Measurements from ENCODE around the gene ADAM10. TPM values are rescaled to one million over a fixed set of nuclear protein-coding genes. Genes with fewer than 3 reads are reported as not detected.

ADAM10 gene
- total RNA-seq, 2 donors from 2014 or later, result 191 to 211 TPM

GRCh38 chr15:58573270-58573669 is 176.2 kb downstream of the ADAM10 start:
- Histone ChIP-seq H3K9ac (ENCODE audit: extremely low read depth, low read length, poor library complexity, severe bottlenecking) (no peak overlapping the region), H3K36me3 (ENCODE audit: control insufficient read depth, insufficient read depth, low read length) (no peaks in the 10 kb centered on the region), H3K4me1 (ENCODE audit: control insufficient read depth, insufficient read depth, low read length) (no peaks in the 10 kb centered on the region), H3K27ac (ENCODE audit: low read depth, low read length) (no peak overlapping the region), H3K9me3 (ENCODE audit: control insufficient read depth, low read length) (peaks cover 19% of the 10 kb centered on the region), H3K4me3 (ENCODE audit: low read length) (no peak overlapping the region), H3K27me3 (ENCODE audit: control insufficient read depth, insufficient read depth, low read length, poor library complexity, severe bottlenecking) (no peaks in the 10 kb centered on the region)
- no peak for DNase-seq
- TF ChIP-seq CTCF (conservative IDR thresholded peaks at IDR 0.05), result no peak
- Mint-ChIP-seq H3K4me3 (no peak overlapping the region), H3K27me3 (ENCODE audit: insufficient read depth) (no peaks in the 10 kb centered on the region), H3K4me1 (peaks cover 13% of the 10 kb centered on the region), H3K27ac (no peak overlapping the region), H3K9me3 (peaks cover 6% of the 10 kb centered on the region), H3K36me3 (ENCODE audit: low read depth) (no peaks in the 10 kb centered on the region)
- 92 to 97% methylated on average over 2 of the region's 4 CpGs for WGBS, 2 experiments (ENCODE audit: insufficient coverage in 1 of 2, insufficient read length in 1 of 2)

DNA sequence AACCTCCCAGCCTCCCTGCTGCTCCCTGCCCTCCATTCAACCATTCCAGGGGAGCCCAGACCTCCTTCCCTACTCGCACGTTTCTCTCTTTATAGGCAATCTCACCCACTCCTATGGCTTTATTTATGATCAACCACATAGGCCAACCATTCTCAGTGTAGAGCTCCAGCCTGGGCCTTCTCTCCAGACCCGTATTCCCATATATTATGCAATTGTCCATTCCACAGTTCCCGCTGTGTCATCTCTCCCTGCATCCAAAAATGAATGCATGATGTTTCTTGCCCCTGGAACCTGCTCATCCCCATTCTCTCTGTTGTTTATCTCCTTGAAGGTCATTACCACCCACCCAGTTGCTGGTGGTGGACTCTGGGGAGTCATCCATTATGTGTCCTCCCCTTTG is 177.0 kb downstream of the ADAM10 start:
- Histone ChIP-seq H3K4me3 (ENCODE audit: low read length) (no peak overlapping the region), H3K9me3 (ENCODE audit: control insufficient read depth, low read length) (peaks cover 19% of the 10 kb centered on the region), H3K36me3 (ENCODE audit: control insufficient read depth, insufficient read depth, low read length) (no peaks in the 10 kb centered on the region), H3K9ac (ENCODE audit: extremely low read depth, low read length, poor library complexity, severe bottlenecking) (no peak overlapping the region), H3K4me1 (ENCODE audit: control insufficient read depth, insufficient read depth, low read length) (no peaks in the 10 kb centered on the region), H3K27ac (ENCODE audit: low read depth, low read length) (no peak overlapping the region), H3K27me3 (ENCODE audit: control insufficient read depth, insufficient read depth, low read length, poor library complexity, severe bottlenecking) (no peaks in the 10 kb centered on the region)
- H3K4me1 Mint-ChIP-seq, result peaks cover 16% of the 10 kb centered on the region
- H3K4me3 Mint-ChIP-seq, result no peak overlapping the region
- H3K27ac Mint-ChIP-seq, result no peak overlapping the region
- no peaks in the 10 kb centered on the region for H3K36me3 Mint-ChIP-seq (ENCODE audit: low read depth)
- no peak for TF ChIP-seq CTCF (conservative IDR thresholded peaks at IDR 0.05)
- no peaks in the 10 kb centered on the region for H3K27me3 Mint-ChIP-seq (ENCODE audit: insufficient read depth)
- 94 to 100% methylated on average over 4 of the region's 4 CpGs for WGBS, 2 experiments (ENCODE audit: insufficient coverage in 1 of 2, insufficient read length in 1 of 2)
- peaks cover 6% of the 10 kb centered on the region for H3K9me3 Mint-ChIP-seq
- no peak for DNase-seq

DNA sequence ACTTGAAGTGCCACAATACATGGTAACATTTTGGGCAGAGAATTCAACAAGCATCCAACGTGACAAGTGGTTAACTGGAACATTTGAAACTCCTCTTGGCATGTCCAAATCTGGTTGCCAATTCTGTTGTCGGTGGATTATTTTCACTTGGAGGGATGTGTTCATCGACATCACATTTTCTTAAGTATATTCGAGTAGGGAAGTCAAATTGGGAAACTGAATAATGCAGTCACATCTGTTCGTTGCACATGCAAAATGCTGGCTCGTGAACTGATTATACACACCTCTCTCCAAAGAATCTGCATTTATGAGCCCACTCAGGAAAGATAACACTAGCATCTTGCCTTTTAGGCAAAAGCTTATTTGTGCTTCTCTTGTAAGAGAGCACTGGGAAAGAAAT is 178.0 kb downstream of the ADAM10 start:
- H3K9me3 ChIP-seq (ENCODE audit: control insufficient read depth, low read length), result peaks cover 15% of the 10 kb centered on the region
- H3K9me3 Mint-ChIP-seq, result peaks cover 6% of the 10 kb centered on the region
- no peaks in the 10 kb centered on the region for H3K36me3 Mint-ChIP-seq (ENCODE audit: low read depth)
- 94 to 99% methylated on average over 6 of the region's 6 CpGs for WGBS, 2 experiments (ENCODE audit: insufficient coverage in 1 of 2, insufficient read length in 1 of 2)
- peaks cover 16% of the 10 kb centered on the region for H3K4me1 Mint-ChIP-seq
- no peak overlapping the region for H3K9ac ChIP-seq (ENCODE audit: extremely low read depth, low read length, poor library complexity, severe bottlenecking)
- no peaks in the 10 kb centered on the region for H3K27me3 Mint-ChIP-seq (ENCODE audit: insufficient read depth)
- TF ChIP-seq CTCF (conservative IDR thresholded peaks at IDR 0.05), result no peak
- H3K27me3 ChIP-seq (ENCODE audit: control insufficient read depth, insufficient read depth, low read length, poor library complexity, severe bottlenecking), result no peaks in the 10 kb centered on the region
- H3K36me3 ChIP-seq (ENCODE audit: control insufficient read depth, insufficient read depth, low read length), result no peaks in the 10 kb centered on the region
- no peaks in the 10 kb centered on the region for H3K4me1 ChIP-seq (ENCODE audit: control insufficient read depth, insufficient read depth, low read length)
- H3K27ac ChIP-seq (ENCODE audit: low read depth, low read length), result no peak overlapping the region
- H3K4me3 ChIP-seq (ENCODE audit: low read length), result no peak overlapping the region
- H3K4me3 Mint-ChIP-seq, result no peak overlapping the region
- DNase-seq, result no peak
- H3K27ac Mint-ChIP-seq, result no peak overlapping the region
